ENCODE measurements around the gene EXOC6. TPM values are rescaled to one million over a fixed set of nuclear protein-coding genes. Genes with fewer than 3 reads are reported as not detected.
A peak's percentile ranks its signal among the peaks of the same experiment; 100 is the strongest.

Gene EXOC6
- total and polyA plus RNA-seq, 8 donors, result 17.5 to 24.0 (median 19.8) TPM

DNA sequence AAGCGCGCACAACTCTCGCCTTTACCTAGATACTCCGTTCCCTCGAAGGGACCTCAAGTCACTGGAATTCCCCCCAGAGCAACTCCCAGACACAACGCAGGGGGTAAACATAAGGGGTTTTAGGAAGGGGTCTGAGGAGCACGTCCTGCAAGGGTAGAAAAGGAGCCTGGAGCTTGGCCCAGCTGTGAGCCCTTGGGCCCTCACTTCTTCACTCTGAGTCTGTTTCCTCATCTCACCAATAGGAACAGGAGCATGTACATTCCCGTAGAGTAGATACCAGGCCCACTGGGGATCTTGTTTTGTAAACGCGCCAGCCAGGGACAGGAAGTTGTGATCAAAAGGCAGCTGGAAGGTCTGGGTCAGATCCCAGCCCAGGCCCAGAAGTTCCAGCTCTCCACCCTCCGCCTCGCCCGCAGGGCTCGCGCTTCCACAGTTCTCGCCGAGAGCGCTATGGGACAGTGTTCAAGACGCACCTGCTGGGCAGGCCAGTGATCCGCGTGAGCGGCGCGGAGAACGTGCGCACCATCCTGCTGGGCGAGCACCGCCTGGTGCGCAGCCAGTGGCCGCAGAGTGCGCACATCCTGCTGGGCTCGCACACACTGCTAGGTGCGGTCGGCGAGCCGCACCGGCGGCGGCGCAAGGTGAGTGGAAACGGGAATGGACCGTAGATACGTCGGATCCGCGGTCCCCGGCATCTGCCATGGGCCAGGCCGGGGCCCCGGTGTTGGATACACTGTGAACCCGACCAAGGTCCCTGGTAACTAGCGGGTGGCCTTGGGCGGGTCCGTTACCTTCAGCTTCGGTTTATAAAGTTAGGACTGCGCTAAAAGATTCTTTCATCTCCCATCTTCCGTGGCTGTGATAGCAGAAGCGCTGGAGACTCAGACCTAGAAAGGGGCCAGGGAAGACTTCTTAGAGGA lies 213.5 kb downstream of the EXOC6 start:
- peak in 1 of 4 donors; percentile 77 for DNase-seq
- peak; percentile 20 for ATAC-seq
- intact Hi-C loops (cut with DNase I), result no loop called here
- TF ChIP-seq, protein P1, sequence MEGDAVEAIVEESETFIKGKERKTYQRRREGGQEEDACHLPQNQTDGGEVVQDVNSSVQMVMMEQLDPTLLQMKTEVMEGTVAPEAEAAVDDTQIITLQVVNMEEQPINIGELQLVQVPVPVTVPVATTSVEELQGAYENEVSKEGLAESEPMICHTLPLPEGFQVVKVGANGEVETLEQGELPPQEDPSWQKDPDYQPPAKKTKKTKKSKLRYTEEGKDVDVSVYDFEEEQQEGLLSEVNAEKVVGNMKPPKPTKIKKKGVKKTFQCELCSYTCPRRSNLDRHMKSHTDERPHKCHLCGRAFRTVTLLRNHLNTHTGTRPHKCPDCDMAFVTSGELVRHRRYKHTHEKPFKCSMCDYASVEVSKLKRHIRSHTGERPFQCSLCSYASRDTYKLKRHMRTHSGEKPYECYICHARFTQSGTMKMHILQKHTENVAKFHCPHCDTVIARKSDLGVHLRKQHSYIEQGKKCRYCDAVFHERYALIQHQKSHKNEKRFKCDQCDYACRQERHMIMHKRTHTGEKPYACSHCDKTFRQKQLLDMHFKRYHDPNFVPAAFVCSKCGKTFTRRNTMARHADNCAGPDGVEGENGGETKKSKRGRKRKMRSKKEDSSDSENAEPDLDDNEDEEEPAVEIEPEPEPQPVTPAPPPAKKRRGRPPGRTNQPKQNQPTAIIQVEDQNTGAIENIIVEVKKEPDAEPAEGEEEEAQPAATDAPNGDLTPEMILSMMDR (IDR thresholded peaks at IDR 0.05), result no peak
- H3K4me1 ChIP-seq, result peaks cover 16 to 31% of the 10 kb centered on the region in 2 donors
- peaks cover 0 to 46% of the 10 kb centered on the region in 2 donors for H3K36me3 ChIP-seq
- H3K27me3 ChIP-seq, result peaks cover 71 to 74% of the 10 kb centered on the region in 2 donors
- no peak overlapping the region for H3K27ac ChIP-seq
- peak overlapping the region; percentile 5 to 17 for H3K4me3 ChIP-seq
- no peaks in the 10 kb centered on the region for H3K9me3 ChIP-seq

DNA sequence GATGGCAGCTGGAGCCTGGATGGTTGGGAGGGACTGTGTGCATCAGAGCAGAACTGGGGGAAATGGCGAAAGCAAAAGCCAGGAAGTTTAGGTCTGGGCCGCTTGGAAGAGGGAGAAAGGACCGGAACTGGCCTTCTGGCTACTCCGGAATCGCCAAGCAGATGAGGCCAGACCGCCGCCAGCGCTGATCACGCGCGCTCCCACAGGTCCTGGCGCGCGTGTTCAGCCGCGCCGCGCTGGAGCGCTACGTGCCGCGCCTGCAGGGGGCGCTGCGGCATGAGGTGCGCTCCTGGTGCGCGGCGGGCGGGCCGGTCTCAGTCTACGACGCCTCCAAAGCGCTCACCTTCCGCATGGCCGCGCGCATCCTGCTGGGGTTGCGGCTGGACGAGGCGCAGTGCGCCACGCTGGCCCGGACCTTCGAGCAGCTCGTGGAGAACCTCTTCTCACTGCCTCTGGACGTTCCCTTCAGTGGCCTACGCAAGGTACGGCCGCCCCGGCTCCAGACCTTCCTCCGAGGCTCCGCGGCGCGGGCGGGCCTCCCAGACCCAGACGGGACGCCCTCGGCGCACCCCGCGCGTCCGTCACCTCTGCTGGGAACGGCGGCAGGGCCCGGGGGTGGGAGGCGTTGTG lies 214.3 kb downstream of the EXOC6 start:
- Histone ChIP-seq H3K4me1 (peaks cover 16 to 31% of the 10 kb centered on the region in 2 donors), H3K27ac (no peak overlapping the region), H3K27me3 (peaks cover 78 to 81% of the 10 kb centered on the region in 2 donors), H3K36me3 (peaks cover 0 to 46% of the 10 kb centered on the region in 2 donors), H3K4me3 (peak overlapping the region; percentile 5 to 17), H3K9me3 (no peaks in the 10 kb centered on the region)
- TF ChIP-seq, protein P1 (IDR thresholded peaks at IDR 0.05), result peak; percentile 37 to 54
- intact Hi-C loops (cut with DNase I), result no loop called here
- DNase-seq (peak in 2 of 4 donors; percentile 50 to 84), ATAC-seq (peak; percentile 88)

DNA sequence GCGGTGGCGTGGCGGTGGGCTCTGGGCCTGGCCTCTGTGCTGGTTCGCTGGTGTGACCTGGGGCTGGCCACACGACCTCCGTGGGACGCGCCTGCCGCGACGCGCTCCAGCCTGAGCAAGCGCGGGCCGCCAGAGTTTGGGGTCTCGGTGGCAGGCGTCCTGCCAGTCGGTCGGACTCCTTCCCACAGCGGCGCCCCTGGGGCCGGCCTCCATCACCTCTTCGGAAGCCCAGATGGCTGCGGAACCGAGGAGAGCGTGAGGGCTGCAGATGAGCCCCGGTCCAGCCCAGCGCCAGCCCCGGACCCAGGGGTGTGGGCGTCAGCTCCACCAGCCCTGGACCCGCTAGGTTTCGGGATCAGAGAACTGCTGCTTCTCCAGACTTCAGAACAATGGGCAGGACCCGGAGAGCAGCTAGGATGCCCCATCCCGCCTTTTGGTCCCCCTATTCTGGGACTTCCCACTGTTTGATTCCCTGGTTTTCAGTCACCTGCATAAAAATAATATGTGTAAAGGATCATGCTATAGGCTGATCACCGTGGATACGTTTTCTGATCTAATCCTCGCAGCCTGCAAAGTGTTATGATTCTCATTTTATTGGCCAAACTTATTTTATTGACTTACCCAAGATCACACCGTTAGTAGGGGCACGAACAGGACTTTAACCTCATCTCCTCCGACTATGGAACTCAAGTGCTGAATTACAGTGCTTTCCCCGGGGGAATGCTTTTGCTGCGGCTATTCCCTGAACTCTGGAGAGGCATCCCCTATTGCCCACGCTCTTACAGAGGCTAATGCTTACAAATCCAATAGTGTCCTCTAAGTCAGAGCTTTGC lies 215.0 kb downstream of the EXOC6 start:
- peak in 1 of 4 donors; percentile 79 for DNase-seq
- H3K36me3 ChIP-seq, result peaks cover 0 to 41% of the 10 kb centered on the region in 2 donors
- H3K27ac ChIP-seq, result no peak overlapping the region
- no peak overlapping the region for H3K4me3 ChIP-seq
- no peaks in the 10 kb centered on the region for H3K9me3 ChIP-seq
- TF ChIP-seq, protein P1 (IDR thresholded peaks at IDR 0.05), result no peak
- intact Hi-C loops (cut with DNase I), result no loop called here
- peaks cover 16 to 34% of the 10 kb centered on the region in 2 donors for H3K4me1 ChIP-seq
- peaks cover 86 to 89% of the 10 kb centered on the region in 2 donors for H3K27me3 ChIP-seq
- no peak for ATAC-seq

DNA sequence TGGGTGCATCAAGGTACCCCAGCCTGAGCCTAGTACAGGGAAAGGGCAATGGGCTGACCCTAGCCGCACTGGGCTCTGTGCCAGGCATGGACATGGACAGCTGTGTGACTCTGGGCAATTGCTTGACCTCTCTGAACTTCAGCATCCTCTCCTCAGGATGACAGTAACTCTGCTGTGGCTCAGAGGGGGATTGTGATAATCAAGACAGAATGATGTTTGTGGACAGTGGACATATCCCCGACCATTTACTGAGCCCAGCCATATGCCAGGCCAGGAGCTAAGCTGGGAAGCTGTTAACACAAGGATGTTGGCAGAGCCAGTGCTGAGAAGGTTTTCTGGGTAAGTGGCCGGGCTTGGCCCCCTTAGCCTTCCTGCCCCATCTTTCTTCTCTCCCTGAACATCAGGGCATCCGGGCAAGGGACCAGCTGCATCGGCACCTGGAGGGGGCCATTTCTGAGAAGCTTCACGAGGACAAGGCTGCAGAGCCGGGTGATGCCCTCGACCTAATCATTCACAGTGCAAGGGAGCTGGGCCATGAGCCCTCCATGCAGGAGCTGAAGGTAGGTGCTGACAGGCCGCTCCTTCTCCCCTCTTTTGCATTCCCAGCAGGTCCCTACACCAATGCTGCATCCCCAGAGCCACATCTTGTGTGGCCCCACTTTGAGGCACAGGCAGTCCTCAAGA lies 215.8 kb downstream of the EXOC6 start:
- intact Hi-C loops (cut with DNase I), result no loop called here
- TF ChIP-seq, protein P1 (IDR thresholded peaks at IDR 0.05), result no peak
- DNase-seq (peak in 1 of 4 donors; percentile 57), ATAC-seq (no peak)
- H3K27ac ChIP-seq, result no peak overlapping the region
- no peaks in the 10 kb centered on the region for H3K9me3 ChIP-seq
- H3K4me1 ChIP-seq, result peaks cover 16 to 41% of the 10 kb centered on the region in 2 donors
- H3K27me3 ChIP-seq, result peaks cover 93 to 96% of the 10 kb centered on the region in 2 donors
- H3K36me3 ChIP-seq, result peaks cover 0 to 33% of the 10 kb centered on the region in 2 donors
- no peak overlapping the region for H3K4me3 ChIP-seq

Data from left lung (tissue), 10 donors.